Colonic mucosa (tissue), 4 donors: ENCODE data around the gene CEMIP2. TPM values are rescaled to one million over a fixed set of nuclear protein-coding genes. Genes with fewer than 3 reads are reported as not detected.

ENCODE experiments used
- DNase-seq: peaks from one replicate; pipeline ENCODE4 v3.0.0-alpha.2; 2020
- H3K27ac ChIP-seq: fragments of 200-600 bp; one replicate; pipeline ENCODE4 v1.8.0; 2021
- H3K27me3 ChIP-seq: fragments of 200-600 bp; one replicate; pipeline ENCODE4 v1.8.0; 2021
- H3K36me3 ChIP-seq: fragments of 200-600 bp; one replicate; pipeline ENCODE4 v1.8.0; 2021
- H3K4me1 ChIP-seq: fragments of 200-600 bp; one replicate; pipeline ENCODE4 v1.8.0; 2021; ENCODE audit warnings: mild to moderate bottlenecking
- H3K4me3 ChIP-seq: fragments of 200-600 bp; one replicate; pipeline ENCODE4 v1.8.0; 2021
- H3K9ac ChIP-seq, 2 donors: one replicate each; pipeline ENCODE4 v1.7.0; 2013; ENCODE audit warnings: control low read depth in 2 of 2, low read depth in 2 of 2, low read length in 2 of 2
- H3K9me3 ChIP-seq: fragments of 200-600 bp; one replicate; pipeline ENCODE4 v1.8.0; 2021
- intact Hi-C: fragments of 100-400 bp; cut with DNase I; formaldehyde crosslinking; loops from one replicate; pipeline ENCODE4 v1.14.1; 2022
- total RNA-seq, 2 donors: library from RNA; stranded (reverse); fragmentation: NEBNext Ultra II Directional in 1 of 2; extraction: Animal tissue kit (Norgen Biotek cat#: 25700) in 1 of 2; gene quantifications; one replicate each; pipeline ENCODE4 v1.2.1, GENCODE V29; 2021
- TF ChIP-seq, protein P1 (sequence below): fragments of 200-600 bp; IDR thresholded peaks from one replicate; pipeline ENCODE4 v1.8.0; 2022; ENCODE audit warnings: antibody characterized with exemption, mild to moderate bottlenecking
- donor health status: healthy.
- donor health status: DM: no; HTN: no; CAD: no.
- donor health status: DM: no; HTN: no; CAD: no.

Gene CEMIP2
- total RNA-seq, 2 donors from 2014 or later: 72.7 to 111 TPM

DNA sequence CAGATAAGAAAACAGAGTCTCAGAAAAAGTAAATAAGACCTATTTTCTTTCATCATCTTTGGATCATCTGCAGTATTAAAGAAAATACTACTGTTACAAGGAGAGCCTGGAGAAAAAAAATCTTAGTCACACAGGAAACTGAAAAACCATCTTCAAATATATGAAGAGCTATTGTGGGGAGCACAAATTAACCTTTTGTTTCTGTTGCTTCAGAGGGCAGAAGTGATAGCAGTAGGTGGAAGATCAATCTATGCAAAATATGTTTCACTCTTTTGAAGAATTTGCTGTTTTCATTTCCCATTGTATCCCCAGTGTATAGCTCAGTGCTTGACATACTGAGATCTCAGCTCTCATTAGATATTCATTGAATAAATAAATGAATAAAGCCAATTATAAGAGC lies 13.1 kb upstream of the CEMIP2 start:
- no peak for DNase-seq
- intact Hi-C loops: no loop called here
- no peaks in the 10 kb centered on the region for H3K36me3 ChIP-seq
- no peak overlapping the region for H3K9ac ChIP-seq
- H3K9me3 ChIP-seq: no peaks in the 10 kb centered on the region
- H3K4me1 ChIP-seq: no peaks in the 10 kb centered on the region
- no peak overlapping the region for H3K27ac ChIP-seq
- TF ChIP-seq, protein P1, sequence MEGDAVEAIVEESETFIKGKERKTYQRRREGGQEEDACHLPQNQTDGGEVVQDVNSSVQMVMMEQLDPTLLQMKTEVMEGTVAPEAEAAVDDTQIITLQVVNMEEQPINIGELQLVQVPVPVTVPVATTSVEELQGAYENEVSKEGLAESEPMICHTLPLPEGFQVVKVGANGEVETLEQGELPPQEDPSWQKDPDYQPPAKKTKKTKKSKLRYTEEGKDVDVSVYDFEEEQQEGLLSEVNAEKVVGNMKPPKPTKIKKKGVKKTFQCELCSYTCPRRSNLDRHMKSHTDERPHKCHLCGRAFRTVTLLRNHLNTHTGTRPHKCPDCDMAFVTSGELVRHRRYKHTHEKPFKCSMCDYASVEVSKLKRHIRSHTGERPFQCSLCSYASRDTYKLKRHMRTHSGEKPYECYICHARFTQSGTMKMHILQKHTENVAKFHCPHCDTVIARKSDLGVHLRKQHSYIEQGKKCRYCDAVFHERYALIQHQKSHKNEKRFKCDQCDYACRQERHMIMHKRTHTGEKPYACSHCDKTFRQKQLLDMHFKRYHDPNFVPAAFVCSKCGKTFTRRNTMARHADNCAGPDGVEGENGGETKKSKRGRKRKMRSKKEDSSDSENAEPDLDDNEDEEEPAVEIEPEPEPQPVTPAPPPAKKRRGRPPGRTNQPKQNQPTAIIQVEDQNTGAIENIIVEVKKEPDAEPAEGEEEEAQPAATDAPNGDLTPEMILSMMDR: no peak
- no peaks in the 10 kb centered on the region for H3K27me3 ChIP-seq
- H3K4me3 ChIP-seq: no peak overlapping the region

DNA sequence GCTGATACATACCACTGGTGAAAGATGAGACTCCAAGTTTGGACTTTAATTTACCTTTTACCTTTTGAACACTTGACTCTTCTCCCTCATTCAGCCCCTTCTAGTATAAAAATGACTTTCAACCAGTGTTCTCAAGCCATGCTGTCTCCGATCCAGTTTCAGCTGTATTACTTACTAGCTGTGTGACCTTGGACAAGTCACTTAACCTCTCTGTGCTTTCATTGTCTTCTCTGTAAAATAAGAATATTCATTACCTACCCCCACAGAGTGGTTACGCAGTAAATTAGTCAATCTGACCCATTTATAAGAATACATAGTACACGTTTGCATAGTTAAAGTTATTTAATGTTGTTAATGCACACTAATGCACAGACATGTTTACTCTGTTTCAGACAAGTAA lies 12.6 kb upstream of the CEMIP2 start:
- Histone ChIP-seq H3K4me3 (no peak overlapping the region), H3K4me1 (no peaks in the 10 kb centered on the region), H3K9me3 (no peaks in the 10 kb centered on the region), H3K36me3 (no peaks in the 10 kb centered on the region), H3K27me3 (no peaks in the 10 kb centered on the region), H3K9ac (no peak overlapping the region), H3K27ac (no peak overlapping the region)
- intact Hi-C loops: no loop called here
- TF ChIP-seq, protein P1: no peak
- DNase-seq: no peak

DNA sequence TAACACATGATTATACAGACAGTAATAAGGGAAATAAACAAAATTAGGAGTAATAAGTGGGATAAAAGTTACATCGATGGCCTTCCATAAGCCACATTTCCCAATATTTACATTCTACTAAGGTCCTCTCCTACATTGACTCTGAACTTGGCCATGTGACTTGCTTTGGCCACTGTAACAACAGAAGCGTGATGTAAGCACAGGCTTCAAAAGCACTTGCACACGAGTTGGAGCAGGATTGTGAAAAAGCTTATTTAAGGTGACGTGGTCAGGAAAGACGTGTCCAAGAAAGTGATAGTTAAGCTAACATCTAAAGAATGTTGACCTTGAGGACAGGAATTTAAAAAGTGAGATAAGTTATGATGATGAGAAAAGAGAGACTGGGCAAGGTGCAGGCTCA lies 9.8 kb upstream of the CEMIP2 start:
- TF ChIP-seq, protein P1: no peak
- no peak overlapping the region for H3K27ac ChIP-seq
- peak; percentile 6 for DNase-seq
- H3K4me3 ChIP-seq: no peak overlapping the region
- H3K27me3 ChIP-seq: no peaks in the 10 kb centered on the region
- intact Hi-C loops: no loop called here
- H3K9me3 ChIP-seq: no peaks in the 10 kb centered on the region
- H3K4me1 ChIP-seq: no peaks in the 10 kb centered on the region
- H3K9ac ChIP-seq: no peak overlapping the region
- H3K36me3 ChIP-seq: no peaks in the 10 kb centered on the region

DNA sequence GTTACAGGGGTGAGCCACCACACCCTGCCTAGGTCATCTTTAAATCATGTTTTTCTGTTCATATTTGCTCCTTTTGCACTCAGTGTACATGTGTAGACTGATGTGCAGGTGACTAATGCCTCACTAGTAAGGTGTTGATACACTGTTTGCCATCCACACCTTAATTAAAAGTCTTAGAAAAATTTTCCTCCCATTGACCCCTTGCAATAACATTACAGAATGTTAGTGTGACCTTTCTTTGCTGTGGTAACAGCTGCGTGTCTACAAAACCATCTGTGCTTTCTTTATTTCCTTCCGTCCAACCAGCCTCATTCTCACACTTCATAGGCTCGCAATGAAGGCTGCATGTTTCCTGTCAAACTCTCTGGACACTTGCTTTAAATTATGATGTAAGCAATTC lies 6.6 kb upstream of the CEMIP2 start:
- intact Hi-C loops: no loop called here
- TF ChIP-seq, protein P1: no peak
- no peaks in the 10 kb centered on the region for H3K4me1 ChIP-seq
- no peaks in the 10 kb centered on the region for H3K9me3 ChIP-seq
- H3K4me3 ChIP-seq: no peak overlapping the region
- H3K27me3 ChIP-seq: no peaks in the 10 kb centered on the region
- H3K9ac ChIP-seq: no peak overlapping the region
- H3K27ac ChIP-seq: no peak overlapping the region
- no peaks in the 10 kb centered on the region for H3K36me3 ChIP-seq
- no peak for DNase-seq

DNA sequence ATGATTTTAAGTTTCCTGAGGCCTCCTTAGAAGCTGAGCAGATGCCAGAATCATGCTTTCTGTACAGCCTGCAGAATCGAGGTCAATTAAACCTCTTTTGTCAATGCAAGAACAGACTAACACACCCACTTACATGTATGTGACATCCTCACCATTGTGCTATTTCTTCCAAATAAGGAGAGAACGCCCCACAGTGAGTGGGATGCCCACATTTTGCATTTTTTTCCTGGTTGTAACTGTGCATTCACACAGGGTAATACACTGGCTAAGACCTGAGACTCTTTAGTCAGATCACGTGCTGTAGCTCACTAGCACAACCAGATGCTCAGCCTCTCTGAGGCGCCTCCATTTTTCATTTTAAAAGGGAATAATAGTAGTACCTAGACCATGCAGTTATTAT lies 4.4 kb upstream of the CEMIP2 start:
- Histone ChIP-seq H3K4me1 (no peaks in the 10 kb centered on the region), H3K9ac (no peak overlapping the region), H3K4me3 (no peak overlapping the region), H3K9me3 (no peaks in the 10 kb centered on the region), H3K36me3 (no peaks in the 10 kb centered on the region), H3K27ac (no peak overlapping the region), H3K27me3 (no peaks in the 10 kb centered on the region)
- TF ChIP-seq, protein P1: no peak
- intact Hi-C loops: no loop called here
- no peak for DNase-seq

DNA sequence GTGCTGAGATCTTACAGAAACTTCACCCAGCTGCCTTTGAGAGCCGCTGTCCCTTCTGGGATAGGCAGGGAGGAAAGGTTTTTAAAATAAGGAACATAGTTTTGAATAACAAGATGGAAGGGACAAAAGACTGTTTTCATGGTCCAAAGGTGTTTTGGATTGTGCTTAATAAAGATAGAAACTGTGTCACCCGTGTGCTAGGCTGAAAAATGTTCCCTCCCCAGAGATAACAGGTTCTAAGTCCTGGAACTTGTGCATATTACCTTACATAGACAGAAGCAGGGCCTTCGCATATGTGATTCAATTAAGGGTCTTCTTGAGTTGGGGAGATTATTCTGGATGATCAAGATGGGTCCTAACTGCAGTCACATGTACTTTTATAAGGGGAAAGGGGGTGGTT lies 1.9 kb upstream of the CEMIP2 start:
- no peaks in the 10 kb centered on the region for H3K4me1 ChIP-seq
- H3K9me3 ChIP-seq: no peaks in the 10 kb centered on the region
- H3K9ac ChIP-seq: no peak overlapping the region
- H3K36me3 ChIP-seq: no peaks in the 10 kb centered on the region
- H3K27ac ChIP-seq: no peak overlapping the region
- intact Hi-C loops: no loop called here
- no peak overlapping the region for H3K4me3 ChIP-seq
- H3K27me3 ChIP-seq: no peaks in the 10 kb centered on the region
- TF ChIP-seq, protein P1: no peak
- no peak for DNase-seq
